Measurements from ENCODE around the gene AMHR2. TPM values are rescaled to one million over a fixed set of nuclear protein-coding genes. Genes with fewer than 3 reads are reported as not detected.

AMHR2 gene
- total and polyA plus RNA-seq, 9 donors = 11.2 to 48.6 (median 32.5) TPM

- TF ChIP-seq EP300 (IDR thresholded peaks at IDR 0.05) (peak; percentile 5), POLR2A (IDR thresholded peaks at IDR 0.05) (no peak)
- H3K27me3 ChIP-seq = no peaks in the 10 kb centered on the region
- H3K4me1 ChIP-seq (ENCODE audit: insufficient read depth) = peaks cover 15% of the 10 kb centered on the region
- DNase-seq = peak in 2 of 5 donors; percentile 7
- no peaks in the 10 kb centered on the region for H3K36me3 ChIP-seq
- 11 to 16% (median 11%) methylated on average over 23 of the region's 23 CpGs for WGBS, 3 donors
- no peaks in the 10 kb centered on the region for H3K9me3 ChIP-seq
- H3K27ac ChIP-seq = peak overlapping the region; percentile 64 to 83
- intact Hi-C loops (cut with DNase I) = no loop called here
- peak overlapping the region; percentile 55 for H3K4me3 ChIP-seq
Observed at GRCh38 chr12:53378724-53379388, 44.8 kb upstream of the AMHR2 start.

- peak; percentile 98 to 100 (median 99) for DNase-seq
- H3K4me3 ChIP-seq = peak overlapping the region; percentile 77
- 0 to 1% (median 0%) methylated on average over 29 of the region's 29 CpGs for WGBS, 3 donors
- H3K4me1 ChIP-seq (ENCODE audit: insufficient read depth) = peaks cover 19% of the 10 kb centered on the region
- peak overlapping the region; percentile 91 to 98 for H3K27ac ChIP-seq
- intact Hi-C loops (cut with DNase I) = loop anchor here in 1 of 4 donors (5.0 kb wide), 1 partner anchor 43 kb away; the partner anchor contains the start of gene AMHR2
- H3K27me3 ChIP-seq = no peaks in the 10 kb centered on the region
- H3K9me3 ChIP-seq = no peaks in the 10 kb centered on the region
- TF ChIP-seq POLR2A (IDR thresholded peaks at IDR 0.05) (peak; percentile 96), CTCF (IDR thresholded peaks at IDR 0.05) (no peak)
- no peaks in the 10 kb centered on the region for H3K36me3 ChIP-seq
Observed at GRCh38 chr12:53379389-53380103, 44.1 kb upstream of the AMHR2 start.

DNA sequence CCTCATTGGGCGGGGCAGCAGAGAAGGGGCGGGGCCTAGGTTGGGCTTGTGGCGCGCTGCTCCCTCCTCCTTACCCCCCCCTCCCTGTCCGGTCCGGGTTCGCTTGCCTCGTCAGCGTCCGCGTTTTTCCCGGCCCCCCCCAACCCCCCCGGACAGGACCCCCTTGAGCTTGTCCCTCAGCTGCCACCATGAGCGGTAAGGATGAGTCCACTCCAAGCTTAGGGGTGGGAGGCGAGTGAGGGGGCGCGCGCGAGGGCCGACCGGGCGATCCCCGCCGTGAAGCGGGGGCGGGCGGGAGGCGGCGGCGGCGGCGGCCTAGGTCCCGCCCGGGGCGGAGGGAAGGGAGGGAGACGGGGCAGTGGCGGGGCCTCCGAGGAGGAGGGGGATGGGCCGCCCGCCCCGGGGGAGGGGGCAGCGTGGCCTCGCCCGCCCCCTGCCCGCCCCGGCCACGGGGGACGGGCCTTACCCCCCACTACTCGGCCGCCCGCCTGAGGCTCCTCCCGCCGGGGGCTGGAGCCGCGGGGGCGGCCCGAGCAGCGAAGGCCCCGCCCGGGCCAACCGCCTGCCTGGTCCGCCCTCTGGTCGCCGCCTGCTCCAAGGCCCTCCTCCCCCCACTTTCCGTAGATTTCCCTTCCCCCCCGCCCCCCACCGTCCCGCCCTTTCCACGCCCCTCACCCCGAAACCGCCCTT is 43.4 kb upstream of the AMHR2 start, which contains the start of gene SP1:
SP1 (plus strand) TSS at position 73 of the 690 bp plus-strand sequence; CDS start at position 189, 116 bp downstream.
- peaks cover 20% of the 10 kb centered on the region for H3K4me1 ChIP-seq (ENCODE audit: insufficient read depth)
- 1% methylated on average over 32 to 54 of the region's 71 CpGs for WGBS, 3 donors

More for the DNA sequence above, 43.4 kb upstream of the AMHR2 start, which contains the start of gene SP1:
- Histone ChIP-seq H3K27ac (peak within 1 kb of the TSS; percentile 91 to 98), H3K27me3 (no peaks in the 10 kb centered on the region), H3K4me3 (peak within 1 kb of the TSS; percentile 77), H3K9me3 (no peaks in the 10 kb centered on the region), H3K36me3 (no peaks in the 10 kb centered on the region)
- TF ChIP-seq EP300 (IDR thresholded peaks at IDR 0.05) (no peak), POLR2A (IDR thresholded peaks at IDR 0.05) (peak; percentile 58), CTCF (IDR thresholded peaks at IDR 0.05) (peak in 1 of 3 donors; percentile 6)
- DNase-seq = peak; percentile 88 to 98 (median 89)
- intact Hi-C loops (cut with DNase I) = loop anchor here in 1 of 4 donors (5.0 kb wide), 1 partner anchor 42 kb away; the partner anchor contains the start of gene AMHR2
